GM21515 (cell line): ENCODE data around the gene PEX14.
A peak's percentile ranks its signal among the peaks of the same experiment; 100 is the strongest.
"Not testable (repeated sequence)": the region's sequence is repeated elsewhere in the genome, so short reads cannot be mapped to it uniquely, and the experiment has no call there.

ENCODE experiments used
- ATAC-seq: cut with Tn5 transposase; IDR thresholded peaks from one replicate; pipeline ENCODE4 v1.9.1; 2021; ENCODE audit not compliant: unreplicated experiment

PEX14 gene

DNA sequence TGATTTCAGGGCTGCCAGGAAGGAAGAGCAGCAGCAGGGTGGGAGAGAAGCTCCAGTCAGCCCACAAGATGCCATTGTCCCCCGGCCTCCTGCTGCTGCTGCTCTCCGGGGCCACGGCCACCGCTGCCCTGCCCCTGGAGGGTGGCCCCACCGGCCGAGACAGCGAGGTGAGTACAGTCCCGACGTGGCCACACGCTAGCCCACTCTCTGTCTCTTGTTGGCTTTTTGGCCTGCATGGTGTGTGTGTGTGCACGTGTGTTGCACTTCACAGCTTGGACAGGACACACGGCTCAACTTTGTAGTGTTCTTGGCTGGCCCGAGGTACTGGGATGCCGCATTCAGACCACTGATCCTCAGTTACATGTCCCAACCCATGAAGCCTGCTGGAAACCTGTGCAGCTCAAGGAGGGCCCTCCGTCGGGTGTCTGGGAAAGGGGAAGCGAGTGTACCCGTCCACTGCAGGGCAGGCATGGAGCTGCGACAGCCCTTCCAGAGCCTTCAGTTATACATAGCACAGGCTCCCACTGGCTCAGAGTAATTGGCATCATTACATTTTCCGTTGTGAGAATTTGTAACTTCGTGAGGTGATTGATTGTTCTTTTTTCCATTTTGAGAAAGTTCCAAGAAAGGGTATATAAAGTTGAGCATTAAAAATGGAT, 24.5 kb upstream of the PEX14 start:
- ATAC-seq, result no peak

DNA sequence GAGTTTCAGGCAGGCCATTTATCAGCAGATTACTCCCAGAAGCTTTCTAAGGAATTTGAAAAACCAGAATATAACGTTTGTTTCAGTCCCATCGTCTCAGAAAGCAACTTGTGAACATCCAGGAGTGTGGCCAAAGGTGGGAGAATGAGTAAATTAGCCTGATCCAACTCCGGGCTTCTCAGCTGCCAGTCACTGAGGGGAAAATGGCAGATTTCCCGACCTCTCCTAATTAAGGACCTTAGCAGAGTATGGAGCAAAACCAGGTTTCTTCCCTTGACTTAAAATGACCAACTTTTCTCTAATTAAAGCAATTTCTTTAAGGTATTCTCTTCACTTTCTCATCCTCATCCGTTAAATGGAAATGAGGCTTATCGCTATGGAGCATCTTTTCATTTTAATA, 23.9 kb upstream of the PEX14 start:
- ATAC-seq, result no peak

DNA sequence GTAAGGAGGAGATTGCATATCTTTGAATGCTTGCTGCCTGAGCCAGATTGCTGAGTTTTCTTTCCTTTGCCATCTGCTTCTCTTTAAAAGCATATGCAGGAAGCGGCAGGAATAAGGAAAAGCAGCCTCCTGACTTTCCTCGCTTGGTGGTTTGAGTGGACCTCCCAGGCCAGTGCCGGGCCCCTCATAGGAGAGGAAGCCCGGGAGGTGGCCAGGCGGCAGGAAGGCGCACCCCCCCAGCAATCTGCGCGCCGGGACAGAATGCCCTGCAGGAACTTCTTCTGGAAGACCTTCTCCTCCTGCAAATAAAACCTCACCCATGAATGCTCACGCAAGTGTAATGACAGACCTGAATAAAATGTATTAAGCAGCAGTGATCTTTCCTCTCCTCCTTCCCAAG, 23.5 kb upstream of the PEX14 start:
- ATAC-seq, result no peak

DNA sequence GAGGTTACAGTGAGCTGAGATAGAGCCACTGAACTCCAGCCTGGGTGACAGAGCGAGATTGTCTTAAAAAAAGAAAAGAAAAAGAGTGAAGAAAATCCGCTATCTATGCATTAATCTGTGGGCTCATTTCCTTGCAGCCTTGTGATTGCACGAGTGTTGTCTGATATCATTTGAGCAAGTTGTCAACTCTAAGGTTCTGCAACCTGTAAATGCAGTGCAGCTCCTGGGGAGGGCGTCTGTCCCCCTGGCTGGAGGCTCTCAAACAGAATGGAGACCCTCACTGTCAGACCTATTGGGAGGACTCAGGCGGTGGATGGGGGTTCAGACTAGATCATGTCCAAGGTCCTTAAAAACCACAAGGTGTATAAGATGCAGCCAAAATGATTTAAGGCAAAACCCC, 18.7 kb upstream of the PEX14 start:
- ATAC-seq, result no peak

DNA sequence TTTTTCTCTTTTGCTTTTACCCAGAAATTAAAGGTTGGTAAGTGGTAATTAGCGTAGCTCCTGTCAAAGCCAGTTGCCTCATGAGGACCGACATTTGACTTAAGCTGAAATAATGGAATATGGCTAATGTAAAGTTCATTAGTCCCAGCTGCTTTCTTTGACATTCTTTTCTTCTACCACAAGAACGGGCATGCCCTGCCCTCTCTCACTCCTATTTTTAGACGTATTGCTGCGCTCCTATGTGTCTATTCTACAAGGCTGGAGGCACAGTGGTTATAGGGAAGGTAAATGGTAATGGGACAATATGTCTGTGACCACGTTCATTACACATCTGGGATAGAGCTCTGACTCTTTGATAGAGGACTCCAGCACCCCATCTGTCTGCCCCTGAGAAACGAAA, 18.1 kb upstream of the PEX14 start:
- ATAC-seq, result no peak

DNA sequence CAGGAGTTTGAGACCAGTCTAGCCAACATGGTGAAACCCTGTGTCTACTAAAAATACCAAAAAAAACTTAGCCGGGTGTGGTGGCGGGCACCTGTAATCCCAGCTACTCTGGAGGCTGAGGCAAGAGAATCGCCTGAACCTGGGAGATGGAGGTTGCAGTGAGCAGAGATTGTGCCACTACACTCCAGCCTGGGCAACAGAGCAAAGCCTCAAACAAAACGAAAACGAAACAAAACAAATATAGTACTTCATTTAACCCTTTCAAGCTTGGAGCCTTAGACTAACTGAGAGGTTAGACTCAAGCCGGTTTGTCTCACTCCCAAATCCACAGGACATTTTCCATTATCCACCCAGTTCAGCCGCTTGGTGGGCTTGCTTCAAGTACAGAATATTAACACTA, 17.3 kb upstream of the PEX14 start:
- ATAC-seq, result not testable (repeated sequence)

DNA sequence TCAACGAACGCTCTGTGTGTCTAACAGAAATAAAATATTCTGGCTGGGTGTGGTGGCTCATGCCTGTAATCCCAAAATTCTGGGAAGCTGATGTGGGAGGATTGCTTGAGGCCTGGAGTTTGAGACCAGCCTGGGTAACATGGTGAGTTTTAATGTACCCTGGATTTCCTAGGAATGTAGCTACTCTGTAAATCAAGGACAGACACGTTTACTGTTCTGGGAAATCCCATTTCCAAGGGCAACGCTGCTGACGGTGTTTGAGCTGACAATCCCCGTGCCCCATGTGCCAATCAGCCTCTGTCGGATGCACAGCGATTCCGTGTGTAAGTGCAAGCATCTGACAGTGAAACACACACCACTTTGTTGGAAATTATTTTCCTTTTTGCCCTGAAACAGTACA, 16.9 kb upstream of the PEX14 start:
- ATAC-seq, result no peak

DNA sequence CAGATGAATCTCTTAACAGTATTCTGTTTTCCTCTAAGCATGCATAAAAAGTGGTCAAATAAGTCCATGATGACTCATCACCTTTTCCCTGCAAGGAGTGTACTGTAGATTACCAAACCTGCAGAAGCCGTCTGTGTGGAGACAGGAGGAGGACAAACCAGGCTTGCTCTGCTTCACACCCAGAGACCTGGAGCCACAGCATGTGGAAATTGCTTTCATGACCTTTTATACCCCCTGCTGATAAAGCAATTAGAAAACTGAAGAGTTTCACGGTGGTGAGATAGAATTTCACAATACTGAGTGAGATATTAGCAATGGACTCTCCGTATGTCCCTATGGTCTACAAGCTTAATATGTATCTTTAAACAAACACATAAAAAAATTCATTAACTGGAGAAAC, 15.6 kb upstream of the PEX14 start:
- no peak for ATAC-seq

DNA sequence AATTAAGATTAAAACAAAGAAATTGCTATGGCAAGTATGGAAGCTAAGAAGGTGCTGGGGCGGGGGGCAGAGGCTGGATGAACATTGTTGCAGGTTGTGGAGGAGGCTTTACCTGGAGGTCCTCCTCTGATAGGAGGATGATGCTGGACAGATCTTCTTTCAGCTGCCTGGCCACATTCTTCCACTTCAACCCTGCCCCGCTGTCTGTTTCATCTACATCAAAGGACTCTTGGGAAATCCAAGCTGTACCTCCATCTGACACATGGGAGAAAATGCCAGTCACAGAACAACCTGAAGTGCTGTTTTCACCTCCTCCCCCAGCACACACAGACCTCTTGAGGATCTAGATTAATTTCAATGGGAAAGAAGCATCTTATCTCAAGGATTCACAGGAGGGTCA, 7.7 kb upstream of the PEX14 start:
- ATAC-seq, result no peak

DNA sequence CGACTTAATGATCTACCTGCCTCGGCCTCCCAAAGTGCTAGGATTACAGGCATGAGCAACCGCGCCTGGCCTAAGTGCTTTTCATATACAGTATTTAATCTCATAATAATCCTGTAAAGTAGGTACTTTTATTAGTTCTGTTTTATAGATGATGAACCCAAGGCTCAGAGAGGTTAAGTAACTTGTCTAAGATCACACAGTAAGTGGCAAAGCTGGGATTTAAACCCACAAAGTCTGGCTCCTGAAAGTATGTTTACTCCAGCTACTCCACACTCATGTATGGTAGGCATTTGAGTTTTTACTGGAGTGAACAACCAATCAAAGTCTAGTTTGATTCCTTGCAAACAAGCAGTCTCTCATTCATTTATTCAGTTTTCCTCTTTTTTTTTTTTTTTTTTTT, 4.7 kb upstream of the PEX14 start:
- ATAC-seq, result no peak

DNA sequence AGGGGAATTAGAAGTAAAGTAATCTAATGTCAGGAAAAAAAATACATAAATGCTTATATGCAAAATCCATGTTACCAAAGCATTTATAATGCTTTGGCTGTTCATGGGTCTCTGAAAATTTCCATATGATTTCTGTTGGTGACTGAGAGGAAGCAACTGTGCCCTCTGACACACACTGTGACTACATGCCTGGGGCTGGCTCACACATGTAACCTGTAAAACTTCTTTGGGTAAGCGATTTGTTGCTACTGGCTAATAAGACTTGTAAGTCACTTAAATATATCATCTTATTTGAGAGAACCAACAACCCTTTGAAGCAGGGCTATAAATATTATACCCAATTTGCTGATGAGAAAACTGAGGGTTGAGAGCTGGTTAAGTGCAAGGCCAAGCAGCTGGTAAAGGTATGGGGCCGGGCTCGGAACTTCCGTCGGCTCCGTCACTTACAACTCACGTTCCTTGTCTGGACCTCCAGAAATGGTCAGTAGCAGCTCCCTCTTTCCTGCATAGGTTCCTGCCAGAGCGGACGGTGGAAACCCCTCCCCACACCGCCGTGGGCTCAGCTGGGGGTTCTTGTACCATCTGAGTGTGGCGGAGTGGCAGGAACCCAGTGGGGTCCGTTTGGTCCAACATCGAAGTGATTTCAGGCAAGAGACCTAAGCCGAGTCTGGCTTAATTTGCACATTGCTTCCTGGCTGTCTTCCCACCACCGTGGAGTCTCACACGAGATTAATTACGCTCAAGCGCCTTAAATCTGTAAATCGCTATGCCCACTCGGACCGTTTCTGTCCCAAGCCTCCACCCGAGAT, 3.1 kb upstream of the PEX14 start:
- no peak for ATAC-seq

DNA sequence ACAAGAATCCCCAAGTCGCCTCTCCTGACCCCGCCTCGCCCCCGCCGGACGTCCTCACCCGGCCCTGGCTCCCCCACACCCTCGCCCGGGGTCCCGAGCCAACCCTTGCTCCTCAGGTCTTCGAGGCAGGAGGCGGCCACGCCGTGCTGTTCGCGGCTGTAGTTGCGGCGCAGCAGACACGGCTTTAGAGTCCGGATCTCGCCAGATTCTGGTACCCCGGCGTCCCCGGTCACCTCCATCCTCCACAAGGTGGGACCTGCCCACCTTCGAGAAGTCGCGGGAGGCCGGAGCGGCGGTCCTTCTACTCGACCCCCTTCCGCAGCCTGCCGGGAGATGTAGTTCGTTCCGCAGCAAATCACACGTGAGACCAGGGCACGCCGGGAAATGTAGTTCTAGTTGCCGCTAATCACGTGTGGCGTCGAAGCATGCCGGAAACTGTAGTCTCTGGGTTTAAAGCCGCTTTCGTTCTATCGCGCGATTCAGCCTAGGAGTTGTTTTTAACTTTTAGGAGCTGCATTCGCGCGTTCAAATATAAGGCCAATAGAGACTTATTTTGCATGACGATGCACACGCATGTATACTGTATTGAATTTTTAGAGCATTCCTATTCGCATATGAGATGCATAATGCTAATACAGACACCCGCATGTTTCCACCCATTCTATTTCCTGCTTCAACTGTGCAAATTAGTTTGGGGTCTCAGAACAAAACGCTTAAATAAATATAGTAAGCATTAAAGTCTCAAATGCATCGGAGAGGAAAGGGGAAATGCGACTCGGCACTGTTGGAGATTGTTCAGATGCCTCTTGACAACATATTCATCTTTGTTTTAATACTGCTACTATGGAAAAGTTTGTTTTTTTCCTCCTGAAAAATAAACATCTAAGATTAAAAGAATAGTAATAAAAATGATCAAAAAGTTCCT, 2.3 kb upstream of the PEX14 start, which contains the start of gene DFFA:
DFFA (minus strand) TSS at position 310 of the 925 bp plus-strand sequence; CDS start at position 239, 71 bp downstream.
- ATAC-seq, result peak; percentile 74

DNA sequence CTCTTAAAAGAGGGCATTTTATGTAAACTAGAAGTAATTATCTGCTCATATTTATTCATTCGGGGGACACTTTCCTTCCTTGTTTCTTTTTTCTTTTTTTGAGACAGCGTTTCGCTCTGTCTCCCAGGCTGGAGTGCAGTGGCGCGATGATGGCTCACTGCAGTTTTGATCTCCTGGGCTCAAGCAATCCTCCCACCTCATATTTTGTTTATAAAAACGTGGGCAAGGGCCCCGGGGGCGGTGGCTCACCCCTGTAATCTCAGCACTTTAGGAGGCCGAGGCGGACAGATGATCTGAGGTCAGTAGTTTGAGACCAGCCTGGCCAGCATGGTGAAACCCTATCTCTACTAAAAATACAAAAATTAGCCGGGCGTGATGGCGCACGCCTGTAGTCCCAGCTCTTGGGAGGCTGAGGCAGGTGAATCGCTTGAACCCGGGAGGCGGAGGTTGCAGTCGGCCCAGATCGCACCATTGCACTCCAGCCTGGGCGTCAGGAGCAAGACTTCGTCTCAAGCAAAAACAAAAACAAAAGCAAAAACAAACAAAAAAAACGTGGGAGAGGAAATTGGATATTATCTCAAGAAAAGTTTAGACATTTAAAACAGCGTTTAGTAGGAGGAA, 1.5 kb upstream of the PEX14 start:
- ATAC-seq, result no peak

DNA sequence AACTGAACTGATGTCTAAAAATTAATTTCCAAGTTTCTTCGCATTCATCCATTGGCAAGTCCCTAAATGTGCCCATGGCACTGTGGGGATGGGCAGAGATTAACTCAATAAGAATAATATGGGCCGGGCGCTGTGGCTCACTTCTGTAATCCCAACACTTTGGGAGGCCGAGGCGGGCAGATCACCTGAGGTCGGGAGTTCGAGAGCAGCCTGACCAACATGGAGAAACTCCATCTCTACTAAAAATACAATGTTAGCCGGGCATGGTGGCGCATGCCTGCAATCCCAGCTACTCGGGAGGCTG, 489 bp upstream of the PEX14 start:
- ATAC-seq, result not testable (repeated sequence)

DNA sequence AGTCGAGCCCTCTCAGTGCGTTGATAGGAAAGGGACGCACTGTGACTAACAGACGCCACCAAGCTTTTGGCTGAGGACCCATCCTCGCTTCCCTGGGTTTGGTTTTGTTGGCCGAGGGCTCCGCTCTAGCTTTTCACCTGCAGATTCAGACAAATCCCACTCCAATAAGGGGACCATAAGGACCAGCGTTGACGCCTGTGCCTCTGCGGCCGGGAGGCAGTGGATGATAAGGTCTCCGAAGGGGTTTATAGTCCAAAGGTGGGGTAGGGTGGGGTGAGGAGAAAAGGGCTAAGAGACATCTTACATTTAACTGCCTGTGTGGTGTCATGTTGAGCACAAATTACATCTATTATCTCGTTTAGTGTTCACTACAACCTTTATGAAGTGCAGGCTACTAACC, 760 bp downstream of the PEX14 start:
- no peak for ATAC-seq

DNA sequence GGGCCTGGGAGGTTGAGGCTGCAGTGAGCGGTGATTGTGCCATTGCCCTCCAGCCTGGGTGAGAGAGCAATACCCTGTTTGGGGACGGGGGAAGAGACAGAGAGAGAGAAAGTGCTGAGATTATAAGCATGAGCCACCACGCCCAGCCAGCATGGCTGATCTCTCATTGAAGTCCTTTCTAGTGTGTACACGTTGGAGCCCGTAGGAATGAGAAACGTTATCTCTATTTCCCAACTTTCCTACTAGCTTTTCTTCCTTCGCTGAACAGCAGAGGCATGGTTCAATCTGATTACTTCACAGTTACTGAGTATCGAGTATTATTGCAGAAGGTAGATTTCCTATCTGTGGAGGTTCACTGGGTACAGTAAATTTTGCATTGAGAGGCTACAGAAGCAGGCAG, 4.5 kb downstream of the PEX14 start:
- ATAC-seq, result no peak

DNA sequence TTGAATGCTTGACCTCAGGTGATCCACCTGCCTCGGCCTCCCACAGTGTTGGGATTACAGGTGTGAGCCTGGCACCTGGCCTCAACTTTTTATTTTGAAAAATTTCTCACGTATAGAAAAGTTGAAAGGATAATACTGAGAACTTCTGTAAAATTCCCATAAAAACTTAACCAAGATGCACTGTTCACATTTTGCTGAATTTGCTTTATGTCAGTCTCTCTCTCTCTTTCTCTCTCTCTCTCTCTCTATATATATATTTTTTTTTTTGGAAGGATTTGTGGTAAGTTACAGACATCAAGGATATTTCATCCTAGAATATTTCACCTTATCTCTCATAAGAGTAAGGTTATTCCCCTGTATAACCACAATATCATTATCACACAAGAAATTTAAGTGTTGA, 5.9 kb downstream of the PEX14 start:
- no peak for ATAC-seq

DNA sequence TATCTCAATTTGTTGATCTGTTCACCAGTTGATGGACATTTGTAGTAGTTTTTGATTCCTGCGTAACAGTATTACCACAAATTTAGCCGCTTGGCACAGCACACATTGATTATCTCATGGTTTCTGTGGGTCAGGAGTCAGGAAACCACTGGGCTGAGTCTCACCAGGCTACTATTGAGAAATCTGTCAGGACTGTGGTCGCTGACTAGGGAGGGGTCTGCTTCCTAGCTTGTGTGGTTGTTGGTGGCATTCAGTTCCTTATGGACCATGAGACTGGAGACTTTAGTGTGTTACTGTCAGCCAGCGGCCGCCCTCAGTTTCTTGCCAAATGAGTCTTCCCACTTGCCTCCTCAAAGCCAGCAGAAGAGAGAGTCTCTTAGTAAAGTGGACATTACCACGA, 9.8 kb downstream of the PEX14 start:
- no peak for ATAC-seq

DNA sequence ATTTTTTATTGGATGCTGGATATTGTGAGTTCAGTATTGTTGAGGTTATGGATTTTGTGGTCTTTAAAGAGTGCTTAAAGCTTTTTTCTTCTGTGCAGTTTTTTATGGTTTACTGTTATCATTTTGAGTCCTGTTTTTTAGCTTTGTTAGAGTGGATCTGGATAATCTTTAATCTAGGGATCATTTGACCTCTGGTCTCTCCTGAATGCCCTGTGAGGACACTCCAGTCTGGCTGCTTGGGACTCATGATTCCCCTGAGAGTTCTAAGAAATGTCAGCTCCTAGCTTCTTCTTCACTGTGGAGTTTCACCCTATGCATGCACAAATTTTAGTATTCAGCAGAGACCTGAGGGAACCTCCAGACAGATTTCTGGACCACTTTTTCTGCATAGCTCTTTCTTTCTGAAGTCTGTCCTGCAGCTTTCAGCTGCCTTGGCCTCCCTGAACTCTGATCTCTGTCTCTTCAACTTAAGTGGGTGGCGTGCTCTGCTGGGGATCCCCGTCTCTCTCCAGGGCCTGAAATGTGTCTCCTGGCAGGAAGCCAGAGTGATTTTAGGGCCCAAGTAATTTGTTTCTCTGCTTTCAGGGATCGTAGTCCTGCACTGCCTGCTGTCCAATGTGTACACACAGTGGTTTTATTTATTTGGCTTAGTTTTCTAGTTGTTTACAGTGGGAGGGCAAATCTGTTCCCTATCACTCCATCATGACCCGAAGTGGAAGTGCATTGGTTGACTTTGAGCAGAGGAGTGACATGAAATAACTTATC, 14.7 kb downstream of the PEX14 start:
- no peak for ATAC-seq

DNA sequence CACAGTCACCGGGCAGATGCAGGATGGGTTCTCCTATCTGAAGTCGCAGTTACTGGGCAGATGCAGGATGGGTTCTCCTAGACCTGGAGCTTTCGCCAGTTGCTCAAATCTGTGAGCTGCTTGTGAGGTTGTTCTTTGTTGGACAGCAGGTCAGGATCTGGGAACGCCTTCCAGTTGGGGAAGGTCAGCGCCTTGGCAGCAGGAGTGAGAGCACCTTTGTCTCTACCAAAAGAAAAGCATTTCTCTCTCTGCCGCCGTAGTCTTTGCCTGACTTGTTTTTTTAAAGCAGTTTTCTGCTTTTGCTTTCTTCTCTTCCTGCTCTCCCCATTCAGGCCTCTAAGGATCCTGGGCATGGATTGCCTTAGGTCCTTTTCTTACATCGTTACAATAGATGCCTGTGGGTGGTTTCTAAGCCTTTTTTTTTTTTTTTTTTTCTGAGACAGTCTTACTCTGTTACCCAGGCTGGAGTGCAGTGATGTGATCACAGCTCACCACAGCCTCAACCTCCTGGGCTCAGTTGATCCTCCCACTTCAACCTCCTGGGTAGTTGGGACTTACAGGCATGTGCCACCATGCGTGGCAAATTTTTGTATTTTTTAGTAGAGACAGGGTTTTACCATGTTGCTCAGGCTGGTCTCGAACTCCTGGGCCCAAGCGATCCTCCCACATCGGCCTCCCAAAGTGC, 15.7 kb downstream of the PEX14 start:
- no peak for ATAC-seq
